ENCODE data around the gene IL20RA.

The IL20RA gene

DNA sequence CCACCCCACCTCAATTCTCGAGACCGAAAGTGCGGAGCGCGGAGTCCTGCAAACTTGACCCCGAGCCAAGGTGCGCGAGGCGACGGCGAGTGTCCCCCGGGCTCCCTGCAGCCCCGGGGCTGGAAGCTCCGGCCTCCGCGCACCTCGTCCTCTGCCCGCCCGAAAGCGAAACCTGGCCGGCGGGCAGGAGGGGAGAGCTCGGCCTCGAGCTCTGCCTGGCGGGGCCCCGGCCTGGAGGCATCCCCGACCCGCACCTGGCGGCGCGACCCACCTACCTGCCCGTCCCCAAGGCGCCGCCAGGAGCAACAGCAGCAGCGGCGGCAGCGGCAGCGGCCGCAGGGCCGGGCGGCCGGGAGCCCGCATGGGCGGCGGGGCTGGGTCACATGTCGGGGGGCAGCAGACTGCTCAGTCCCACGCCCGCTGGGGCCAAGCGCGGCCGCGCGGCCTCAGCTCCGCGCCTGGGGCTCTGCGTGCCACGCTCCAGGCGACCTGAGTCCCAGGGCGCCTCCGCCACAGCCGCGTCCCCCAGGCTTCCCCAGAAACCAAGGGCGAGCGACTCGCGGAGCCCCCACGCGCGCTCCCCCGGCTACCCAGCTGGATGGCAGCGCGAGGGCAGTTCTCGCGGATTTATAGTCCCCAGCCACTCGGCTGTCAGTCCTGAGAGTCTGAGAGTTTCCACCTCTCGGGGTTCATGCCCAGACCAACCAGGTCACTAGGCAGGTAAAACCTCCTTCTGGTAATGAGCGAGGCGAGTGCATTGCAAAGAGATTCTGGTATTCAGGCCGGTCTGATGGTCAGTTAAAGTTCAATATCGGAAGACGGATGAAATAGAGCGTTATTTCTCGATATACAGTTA, at the start of gene IL20RA:
Gene IL20RA, minus strand, starts transcription at position 600 of the 856 bp plus-strand sequence. Its CDS starts 237 bp downstream, at position 363.
- TF ChIP-seq, protein P1, sequence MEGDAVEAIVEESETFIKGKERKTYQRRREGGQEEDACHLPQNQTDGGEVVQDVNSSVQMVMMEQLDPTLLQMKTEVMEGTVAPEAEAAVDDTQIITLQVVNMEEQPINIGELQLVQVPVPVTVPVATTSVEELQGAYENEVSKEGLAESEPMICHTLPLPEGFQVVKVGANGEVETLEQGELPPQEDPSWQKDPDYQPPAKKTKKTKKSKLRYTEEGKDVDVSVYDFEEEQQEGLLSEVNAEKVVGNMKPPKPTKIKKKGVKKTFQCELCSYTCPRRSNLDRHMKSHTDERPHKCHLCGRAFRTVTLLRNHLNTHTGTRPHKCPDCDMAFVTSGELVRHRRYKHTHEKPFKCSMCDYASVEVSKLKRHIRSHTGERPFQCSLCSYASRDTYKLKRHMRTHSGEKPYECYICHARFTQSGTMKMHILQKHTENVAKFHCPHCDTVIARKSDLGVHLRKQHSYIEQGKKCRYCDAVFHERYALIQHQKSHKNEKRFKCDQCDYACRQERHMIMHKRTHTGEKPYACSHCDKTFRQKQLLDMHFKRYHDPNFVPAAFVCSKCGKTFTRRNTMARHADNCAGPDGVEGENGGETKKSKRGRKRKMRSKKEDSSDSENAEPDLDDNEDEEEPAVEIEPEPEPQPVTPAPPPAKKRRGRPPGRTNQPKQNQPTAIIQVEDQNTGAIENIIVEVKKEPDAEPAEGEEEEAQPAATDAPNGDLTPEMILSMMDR (IDR thresholded peaks at IDR 0.05; ENCODE audit: low read depth, low read length, missing control alignments) = no peak
- DNase-seq (ENCODE audit: low read depth) = no peak
- H3K4me3 ChIP-seq (ENCODE audit: low read depth, low read length) = peak within 1 kb of the TSS; percentile 72

DNA sequence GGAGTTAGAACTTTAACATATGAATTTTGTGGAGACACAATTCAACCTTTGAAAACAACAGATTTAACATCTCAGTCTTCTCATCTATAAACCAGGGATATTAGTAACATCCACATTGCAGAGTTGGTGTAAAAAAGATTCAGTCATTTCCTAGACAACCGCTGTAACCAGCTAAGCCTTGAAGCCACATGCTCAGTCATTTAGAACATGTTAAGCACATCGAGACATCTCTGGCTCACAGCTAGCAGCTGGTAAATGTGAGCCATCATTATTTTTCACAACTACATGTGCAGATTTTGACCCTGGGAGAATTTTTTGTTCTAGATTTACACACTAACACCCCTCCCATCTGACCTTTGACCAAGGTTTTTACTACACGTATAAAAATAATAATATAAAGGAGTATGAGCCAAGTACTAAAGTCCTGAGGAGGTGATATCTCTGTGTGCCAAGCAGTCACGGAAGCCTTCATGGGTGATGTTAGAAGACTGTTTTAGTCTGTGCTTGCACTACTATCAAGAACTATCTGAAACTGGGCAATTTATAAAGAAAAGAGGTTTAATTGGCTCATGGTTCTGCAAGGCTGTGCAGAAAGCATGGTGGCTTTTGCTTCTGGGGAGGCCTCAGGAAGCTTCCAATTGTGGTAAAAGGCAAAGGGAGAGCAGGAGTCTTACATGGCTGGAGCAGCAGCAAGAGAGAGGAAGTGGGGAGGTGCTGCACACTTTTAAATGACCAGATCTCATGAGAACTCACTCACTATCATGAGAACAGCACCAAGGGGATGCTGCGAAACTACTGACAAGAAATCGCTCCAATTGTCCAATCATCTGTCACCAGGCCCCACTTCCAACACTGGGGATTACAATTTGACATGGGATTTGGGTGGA, 48.7 kb upstream of the IL20RA start:
- TF ChIP-seq, protein P1 (IDR thresholded peaks at IDR 0.05; ENCODE audit: low read depth, low read length, missing control alignments) = no peak
- DNase-seq (ENCODE audit: low read depth) = no peak
- no peak overlapping the region for H3K4me3 ChIP-seq (ENCODE audit: low read depth, low read length)

GRCh38 chr6:137092018-137092417, 47.3 kb upstream of the IL20RA start:
- TF ChIP-seq, protein P1 (IDR thresholded peaks at IDR 0.05; ENCODE audit: low read depth, low read length, missing control alignments) = no peak
- DNase-seq (ENCODE audit: low read depth) = no peak
- no peak overlapping the region for H3K4me3 ChIP-seq (ENCODE audit: low read depth, low read length)

DNA sequence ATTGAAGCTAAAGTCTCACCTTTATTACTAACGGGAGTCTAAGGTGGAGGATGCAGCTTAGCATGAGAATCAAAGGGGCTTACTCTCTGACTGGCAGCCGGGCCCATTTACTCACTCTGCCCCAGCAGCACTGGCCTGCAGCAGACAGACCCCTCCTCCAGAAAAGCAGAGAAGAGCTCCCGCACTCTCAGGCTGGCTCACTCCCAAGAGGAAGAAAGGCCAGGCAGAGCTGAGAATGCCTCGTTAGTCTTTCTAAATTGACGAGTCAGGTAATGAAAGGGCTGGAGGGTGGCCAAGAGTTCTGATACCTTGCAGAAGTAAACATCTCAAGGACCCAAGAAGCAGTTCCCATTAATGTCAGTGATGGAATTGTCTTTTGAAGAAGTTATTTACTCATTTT, 44.5 kb upstream of the IL20RA start:
- no peak overlapping the region for H3K4me3 ChIP-seq (ENCODE audit: low read depth, low read length)
- no peak for DNase-seq (ENCODE audit: low read depth)
- TF ChIP-seq, protein P1 (IDR thresholded peaks at IDR 0.05; ENCODE audit: low read depth, low read length, missing control alignments) = no peak

DNA sequence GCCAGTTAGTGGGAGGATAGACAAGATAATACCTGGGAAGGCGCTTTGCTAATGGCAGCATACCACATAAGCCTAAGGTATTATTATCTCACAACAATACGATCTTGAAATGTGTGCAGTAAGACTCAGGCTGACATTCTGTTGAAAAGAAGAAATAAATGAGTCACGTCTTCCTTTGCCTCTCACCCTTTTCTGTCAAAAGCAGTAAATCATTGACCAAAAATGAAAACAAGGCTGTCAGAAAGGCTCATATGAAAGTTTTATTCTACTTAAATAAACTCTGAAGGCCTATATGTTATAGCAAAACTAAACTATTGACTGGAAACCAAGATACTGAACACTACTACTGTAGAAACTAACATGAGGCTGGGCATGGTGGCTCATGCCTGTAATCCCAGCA, 43.1 kb upstream of the IL20RA start:
- DNase-seq (ENCODE audit: low read depth) = no peak
- H3K4me3 ChIP-seq (ENCODE audit: low read depth, low read length) = no peak overlapping the region
- TF ChIP-seq, protein P1 (IDR thresholded peaks at IDR 0.05; ENCODE audit: low read depth, low read length, missing control alignments) = no peak

DNA sequence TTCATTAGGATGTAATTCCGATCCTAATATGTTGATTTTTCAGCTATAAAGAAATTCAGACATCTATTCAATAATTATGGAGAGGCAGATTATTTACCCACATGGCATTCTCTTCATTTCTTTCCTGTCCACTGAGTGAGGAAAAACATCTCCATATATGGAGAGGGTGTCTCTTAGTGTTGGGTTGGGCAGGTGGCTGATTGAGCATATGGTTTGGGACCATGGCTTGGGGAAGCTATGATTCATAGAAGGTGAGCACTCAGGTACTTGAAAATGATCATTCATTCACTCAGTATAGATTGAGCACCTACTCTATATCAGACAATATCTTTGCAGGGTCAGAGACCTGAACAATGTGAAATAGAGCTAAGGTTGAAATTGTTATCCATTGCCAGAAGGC, 41.3 kb upstream of the IL20RA start:
- H3K4me3 ChIP-seq (ENCODE audit: low read depth, low read length) = no peak overlapping the region
- DNase-seq (ENCODE audit: low read depth) = no peak
- TF ChIP-seq, protein P1 (IDR thresholded peaks at IDR 0.05; ENCODE audit: low read depth, low read length, missing control alignments) = no peak

Data from GM12864 (cell line).